DMS153 (cell line): ENCODE measurements around the gene FBXO42.

Source experiments
- DNase-seq: peaks from one replicate; lab custom pipeline; 2025; lab: John Stamatoyannopoulos, UW

FBXO42 gene

GRCh38 chr1:16324456-16324890, 27.8 kb downstream of the FBXO42 start:
- DNase-seq = no peak

- no peak for DNase-seq
Measured at GRCh38 chr1:16321176-16321867, 31.0 kb downstream of the FBXO42 start.

- no peak for DNase-seq
Measured at GRCh38 chr1:16318555-16318954, 33.7 kb downstream of the FBXO42 start.

- DNase-seq = no peak
Measured at GRCh38 chr1:16315437-16315836, 36.8 kb downstream of the FBXO42 start.

- no peak for DNase-seq
Measured at GRCh38 chr1:16307222-16307621, 45.1 kb downstream of the FBXO42 start.

- no peak for DNase-seq
Measured at GRCh38 chr1:16302709-16303627, 49.3 kb downstream of the FBXO42 start.

GRCh38 chr1:16300436-16300835, 51.8 kb downstream of the FBXO42 start:
- DNase-seq = no peak

GRCh38 chr1:16298653-16299052, 53.6 kb downstream of the FBXO42 start:
- no peak for DNase-seq

GRCh38 chr1:16296643-16297042, 55.6 kb downstream of the FBXO42 start:
- no peak for DNase-seq

GRCh38 chr1:16294219-16295212, 57.8 kb downstream of the FBXO42 start:
- no peak for DNase-seq

- no peak for DNase-seq
Measured at GRCh38 chr1:16293538-16293937, 58.7 kb downstream of the FBXO42 start.

GRCh38 chr1:16292739-16293138, 59.5 kb downstream of the FBXO42 start:
- DNase-seq = no peak

GRCh38 chr1:16289959-16290358, 62.3 kb downstream of the FBXO42 start:
- DNase-seq = no peak

GRCh38 chr1:16286122-16286521, 66.2 kb downstream of the FBXO42 start:
- DNase-seq = no peak

- no peak for DNase-seq
Measured at GRCh38 chr1:16281765-16282164, 70.5 kb downstream of the FBXO42 start.

- DNase-seq = no peak
Measured at GRCh38 chr1:16279186-16279585, 73.1 kb downstream of the FBXO42 start.

GRCh38 chr1:16276302-16277030, 75.8 kb downstream of the FBXO42 start:
- DNase-seq = no peak

GRCh38 chr1:16275591-16275990, 76.7 kb downstream of the FBXO42 start:
- DNase-seq = no peak

- DNase-seq = no peak
Measured at GRCh38 chr1:16267690-16268180, 84.5 kb downstream of the FBXO42 start.

- DNase-seq = no peak
Measured at GRCh38 chr1:16266411-16267118, 85.7 kb downstream of the FBXO42 start.
